HG03097 (cell line): Measurements from ENCODE around the gene PODXL.
"Not testable (repeated sequence)": the region's sequence is repeated elsewhere in the genome, so short reads cannot be mapped to it uniquely, and the experiment has no call there.

Experiments used
- ATAC-seq: cut with Tn5 transposase; IDR thresholded peaks from one replicate; pipeline ENCODE4 v1.9.1; 2021; ENCODE audit not compliant: unreplicated experiment, low FRiP score

Gene PODXL

GRCh38 chr7:131497454-131497853 lies 59.0 kb downstream of the PODXL start:
- no peak for ATAC-seq

DNA sequence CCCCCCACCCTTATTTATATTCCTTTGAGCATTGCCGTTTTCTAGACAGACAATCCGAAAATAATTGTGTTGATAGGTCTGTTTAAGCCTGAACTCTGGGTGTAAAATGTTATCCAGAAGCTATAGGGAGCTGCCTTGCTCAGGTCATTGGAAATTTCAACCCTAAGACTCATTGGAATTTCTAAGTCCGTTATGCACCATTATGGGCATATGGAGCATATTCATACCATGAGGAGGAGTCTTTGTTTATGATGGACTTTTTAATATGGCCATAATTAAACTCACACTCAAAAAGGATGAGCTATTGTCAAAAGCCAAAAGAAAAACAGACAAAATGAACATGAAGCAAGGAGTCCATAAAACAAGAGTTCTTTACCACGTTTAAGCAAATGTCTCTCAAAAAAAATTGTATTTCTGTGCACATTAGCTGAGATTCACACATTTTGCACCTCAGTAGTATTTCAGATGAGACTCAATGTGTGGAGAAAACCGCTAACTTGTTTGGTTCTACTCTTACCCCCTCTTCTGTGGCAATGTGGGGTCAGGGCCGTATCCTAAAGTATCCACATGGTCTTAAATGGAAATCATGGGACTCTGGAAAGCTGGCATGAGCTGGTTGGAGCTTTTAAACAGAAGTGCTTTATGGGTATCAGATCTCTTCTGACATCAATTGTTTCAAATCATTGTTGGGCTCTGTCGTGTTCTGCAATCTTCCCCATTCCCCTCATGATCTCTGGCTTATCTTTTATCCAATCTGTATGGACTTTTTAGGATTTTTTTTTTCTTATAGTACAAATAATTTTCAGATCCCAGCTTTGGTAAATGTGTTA lies 60.5 kb downstream of the PODXL start:
- no peak for ATAC-seq

DNA sequence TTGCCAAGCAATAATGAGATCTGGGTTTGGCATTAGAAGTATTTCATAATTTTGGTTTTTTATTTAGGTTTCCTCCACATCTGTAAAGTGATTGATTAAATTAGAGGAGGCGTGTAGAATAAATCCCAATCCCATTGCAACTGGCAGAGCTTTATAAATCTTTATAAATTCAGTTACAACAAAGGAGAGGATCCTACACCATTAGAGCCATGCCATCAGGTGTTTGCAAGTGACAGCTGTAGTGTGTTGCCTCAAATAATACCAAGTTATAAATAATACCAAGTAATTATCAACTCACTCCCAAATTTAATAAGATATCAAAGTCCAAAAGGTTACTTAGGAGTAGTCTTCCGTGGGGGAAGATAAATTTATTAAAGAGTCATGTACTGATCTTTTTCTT lies 62.2 kb downstream of the PODXL start:
- no peak for ATAC-seq

DNA sequence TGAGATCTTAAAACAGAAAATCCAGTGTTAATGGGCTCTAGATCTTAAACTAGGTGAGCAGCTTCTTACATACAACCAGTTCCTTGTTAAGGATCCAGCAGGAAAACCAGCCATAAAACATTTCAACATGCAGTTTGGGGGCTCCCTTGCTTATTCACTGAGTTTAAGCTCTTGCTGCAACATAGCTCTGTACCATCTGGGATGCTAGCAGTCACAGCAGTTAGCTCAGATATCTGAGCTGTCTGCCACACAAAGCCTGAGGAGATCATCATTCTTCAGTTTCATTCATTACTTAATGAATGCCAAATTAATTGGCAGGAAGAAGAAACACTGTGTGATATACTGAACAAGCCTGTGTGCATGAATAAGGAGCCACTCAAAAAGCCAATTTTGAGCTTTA lies 62.8 kb downstream of the PODXL start:
- ATAC-seq: no peak

GRCh38 chr7:131493081-131493480 lies 63.3 kb downstream of the PODXL start:
- ATAC-seq: no peak

- ATAC-seq: no peak
Observed at GRCh38 chr7:131489881-131490280, 66.5 kb downstream of the PODXL start.

GRCh38 chr7:131489196-131489595 lies 67.2 kb downstream of the PODXL start:
- no peak for ATAC-seq

DNA sequence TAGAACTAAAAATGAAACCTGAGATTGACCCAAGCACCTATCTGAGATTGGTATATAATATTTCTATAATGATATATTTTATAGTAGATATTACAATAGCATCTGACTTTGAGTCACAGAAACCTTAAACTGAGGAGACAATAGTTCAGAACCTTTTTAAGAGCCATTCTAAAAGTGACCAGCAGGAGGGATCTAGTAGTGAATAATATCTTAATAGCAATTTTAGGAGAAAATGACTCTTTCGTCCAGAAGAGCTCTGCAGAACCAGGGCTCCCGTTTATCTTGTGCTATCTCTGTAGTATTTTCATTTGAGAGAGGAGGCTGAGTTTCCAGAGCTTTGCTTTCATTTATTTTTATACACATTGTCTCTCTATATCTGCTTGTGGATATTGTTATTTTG lies 68.1 kb downstream of the PODXL start:
- ATAC-seq: no peak

GRCh38 chr7:131487217-131487616 lies 69.2 kb downstream of the PODXL start:
- ATAC-seq: no peak

DNA sequence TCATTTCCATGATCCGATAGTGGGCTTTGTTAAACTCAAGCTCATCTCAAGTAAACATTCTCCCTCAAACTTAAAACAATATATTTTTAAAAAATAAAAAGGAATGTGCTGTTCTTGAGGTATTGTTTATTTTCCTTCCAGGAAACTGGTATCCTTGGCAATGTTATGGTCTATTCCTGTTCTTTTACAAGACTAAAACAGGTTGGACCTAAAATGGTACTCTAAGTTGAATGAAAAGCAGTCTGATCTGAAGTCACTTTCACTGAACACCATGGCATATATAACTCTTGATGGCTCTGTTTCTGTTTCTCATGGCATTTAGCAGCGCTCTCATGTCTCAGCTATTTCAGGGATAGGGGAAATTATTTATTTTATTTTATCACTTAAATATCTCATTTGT lies 70.1 kb downstream of the PODXL start:
- no peak for ATAC-seq

DNA sequence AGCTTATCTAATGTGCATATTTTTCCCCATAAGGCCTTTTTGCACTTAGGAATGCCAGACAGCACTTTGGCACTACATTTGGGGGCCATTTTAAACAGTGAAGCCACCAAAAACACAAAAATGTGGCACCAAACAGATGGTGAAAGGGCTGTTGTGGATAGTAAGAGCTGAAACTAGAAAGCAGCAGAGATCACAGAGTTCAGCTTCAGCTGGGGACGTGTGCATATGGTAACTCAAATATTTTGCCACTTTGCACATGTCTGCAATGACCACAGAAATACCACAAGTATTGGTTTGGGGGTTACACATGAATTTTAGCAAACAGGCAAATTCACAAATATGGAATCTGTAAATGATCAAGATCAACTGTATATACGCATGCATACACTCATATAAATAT lies 72.8 kb downstream of the PODXL start:
- no peak for ATAC-seq

DNA sequence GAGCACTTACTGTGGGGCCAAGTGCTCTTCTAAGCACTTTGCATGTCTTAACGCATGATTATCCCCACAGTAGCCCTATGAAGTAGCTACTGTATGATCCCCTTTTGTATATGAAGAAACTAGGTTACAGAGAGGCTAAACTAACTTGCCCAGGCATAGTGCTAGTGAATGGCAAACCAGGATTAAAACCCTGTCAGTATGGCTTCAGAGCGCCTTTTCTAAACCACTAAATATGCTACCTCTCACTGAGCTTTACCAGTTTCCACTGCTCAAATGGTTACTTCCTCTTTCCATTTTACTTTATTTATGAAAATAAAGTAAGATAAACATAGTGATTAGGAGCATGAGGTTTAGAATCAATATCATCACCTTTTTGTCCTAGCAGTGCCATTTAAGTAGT lies 73.6 kb downstream of the PODXL start:
- ATAC-seq: no peak

DNA sequence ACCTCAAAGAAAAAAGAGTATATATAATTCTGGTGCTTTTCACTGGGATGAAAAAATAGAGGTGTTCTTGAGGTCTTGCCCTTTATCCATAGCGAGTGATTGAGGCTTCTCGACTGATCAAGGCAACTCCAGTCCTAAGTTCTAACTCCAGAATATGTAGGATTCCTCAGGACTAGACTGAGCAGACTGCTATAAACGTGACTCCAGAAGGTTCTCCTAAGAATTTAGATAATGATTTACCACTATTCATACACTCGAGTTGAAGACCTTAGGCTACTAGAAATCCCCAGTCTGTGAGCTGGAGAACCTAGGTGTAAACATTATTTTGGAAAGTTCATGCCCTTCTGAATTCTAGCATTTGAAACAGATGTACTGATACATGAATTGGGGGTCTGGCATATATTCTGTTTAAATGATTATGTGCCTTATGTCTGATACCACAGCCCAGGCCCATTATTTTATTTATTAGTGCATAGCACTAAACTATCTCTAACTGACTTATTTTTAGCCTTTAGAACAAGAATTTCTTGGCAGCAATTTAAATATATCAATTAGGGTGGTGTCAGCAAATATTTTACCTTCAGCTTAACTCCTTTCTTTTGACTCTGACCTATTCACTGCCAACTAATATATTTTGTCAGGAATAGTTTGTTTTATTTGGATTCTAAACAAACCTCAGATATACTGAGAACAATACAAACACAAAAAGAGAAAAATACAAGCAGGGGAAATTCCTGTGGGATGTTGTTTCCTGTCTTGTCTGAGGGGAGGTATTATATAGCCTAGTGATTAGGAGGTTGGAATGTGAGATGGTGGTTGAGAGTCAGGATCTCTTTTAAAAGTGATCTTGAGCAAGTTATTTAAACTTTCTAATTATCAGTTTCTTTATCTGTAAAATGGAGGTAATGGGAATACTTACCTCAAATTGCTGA lies 75.8 kb downstream of the PODXL start:
- no peak for ATAC-seq

DNA sequence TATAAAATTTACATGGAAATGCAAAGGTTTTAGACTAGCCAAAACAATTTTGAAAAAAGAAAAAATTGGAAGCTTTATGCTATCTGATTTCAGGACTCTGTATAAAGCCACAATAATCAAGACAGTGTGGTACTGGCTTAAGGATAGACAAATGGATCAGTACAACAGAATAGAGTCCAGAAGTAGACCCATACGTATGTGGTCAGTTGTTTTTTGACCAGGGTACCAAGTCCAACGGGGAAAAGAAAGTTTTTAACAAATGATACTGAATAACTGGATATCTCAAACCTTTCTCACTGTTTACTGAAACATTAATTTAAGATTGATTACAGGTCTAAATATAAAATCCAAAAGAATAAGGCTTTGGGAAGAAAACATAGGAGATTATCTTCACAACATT lies 79.7 kb downstream of the PODXL start:
- ATAC-seq: no peak

DNA sequence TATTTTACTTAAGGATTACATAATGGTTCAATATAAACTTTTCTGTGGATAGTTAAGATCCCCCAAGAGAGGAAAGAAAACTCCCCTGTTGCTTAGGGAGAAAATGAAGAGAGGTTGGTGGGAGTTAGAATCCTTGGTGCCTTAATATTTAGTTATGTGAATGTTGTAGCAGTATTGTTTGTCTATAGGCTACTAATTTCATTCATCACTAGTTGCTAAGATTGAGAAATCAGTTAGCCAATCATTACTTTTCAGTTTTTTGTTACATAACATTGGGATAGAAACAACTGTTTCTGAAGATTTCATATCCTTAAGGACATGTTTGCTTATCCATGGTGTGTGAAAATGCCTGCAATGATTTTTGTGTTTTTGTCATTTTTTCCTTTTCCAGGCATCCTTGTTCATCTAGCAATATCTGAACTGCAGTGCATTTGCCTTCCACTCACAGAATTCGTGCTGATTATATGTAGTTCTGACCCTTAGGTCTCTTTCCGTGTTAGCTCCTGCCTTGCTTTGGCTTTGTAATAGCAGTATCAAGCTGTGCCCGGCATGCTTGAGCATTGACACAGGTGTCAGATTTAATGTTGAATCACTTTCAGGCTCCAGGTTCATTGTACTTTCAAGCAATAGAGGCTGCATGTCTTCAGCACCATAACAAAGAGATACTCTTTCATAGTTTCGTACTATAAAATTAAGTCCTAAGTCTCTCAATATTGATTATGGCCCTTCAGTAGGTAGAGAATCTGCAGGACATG lies 85.0 kb downstream of the PODXL start:
- ATAC-seq: no peak

- no peak for ATAC-seq
Observed at GRCh38 chr7:131467788-131468187, 88.6 kb downstream of the PODXL start.

- ATAC-seq: no peak
Observed at GRCh38 chr7:131466735-131467365, 89.6 kb downstream of the PODXL start.

GRCh38 chr7:131462715-131463114 lies 93.7 kb downstream of the PODXL start:
- ATAC-seq: not testable (repeated sequence)

DNA sequence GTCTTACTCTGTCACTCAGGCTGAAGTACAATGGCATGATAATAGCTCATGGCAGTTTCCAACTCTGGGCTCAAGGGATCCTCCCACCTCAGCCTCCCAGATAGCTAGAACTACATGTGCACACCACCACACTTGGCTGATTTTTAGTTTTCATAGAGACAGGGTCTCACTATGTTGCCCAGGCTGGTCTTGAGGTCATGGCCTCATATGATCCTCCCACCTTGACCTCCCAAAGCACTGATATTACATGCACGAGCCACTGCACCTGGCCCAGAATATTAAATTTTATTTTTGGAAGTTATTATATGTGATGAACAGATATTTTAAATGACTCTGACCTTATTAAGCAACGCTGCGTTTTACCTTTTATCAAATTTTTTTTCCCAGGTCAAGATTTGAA lies 94.4 kb downstream of the PODXL start:
- no peak for ATAC-seq

DNA sequence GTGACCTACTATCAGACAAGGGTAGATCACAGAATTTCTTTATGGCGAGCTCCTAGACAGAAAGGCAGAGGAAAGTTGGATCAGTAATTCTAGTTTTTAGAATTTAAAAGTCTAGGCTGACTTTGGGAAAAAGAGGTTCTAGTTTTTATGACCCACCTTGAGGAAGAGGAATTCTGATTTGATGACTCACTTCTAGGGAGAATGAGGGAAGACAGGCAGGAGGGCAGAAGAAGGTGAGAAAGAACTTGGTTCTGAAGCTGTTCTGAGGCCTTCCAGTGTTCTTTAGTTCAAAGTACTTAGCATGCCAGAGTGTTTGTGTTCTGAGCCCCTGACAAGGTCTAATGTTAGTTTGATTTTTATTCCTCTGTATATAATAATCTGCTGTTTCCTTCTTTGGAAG lies 97.2 kb downstream of the PODXL start:
- no peak for ATAC-seq

DNA sequence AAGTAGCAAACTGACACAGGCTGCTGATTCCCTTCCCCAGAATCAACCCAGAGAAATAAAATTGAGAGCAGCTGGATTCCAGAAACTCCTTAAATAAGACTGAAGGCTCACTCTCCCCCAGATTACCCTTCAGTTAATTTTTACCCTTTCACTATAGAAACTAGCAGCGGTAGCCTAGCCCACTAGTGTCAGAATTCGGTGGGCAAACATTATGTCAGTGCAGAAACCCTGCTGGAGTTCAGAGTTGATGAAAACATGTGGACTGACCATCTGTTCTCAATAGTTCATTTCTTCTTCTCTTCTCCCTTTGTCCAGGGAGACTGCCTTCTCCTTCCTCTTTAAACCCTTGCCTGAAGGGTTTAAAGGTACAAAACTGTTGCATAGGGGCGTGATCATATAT lies 100.1 kb downstream of the PODXL start:
- ATAC-seq: no peak
